GM19372 (cell line): ENCODE data around the gene ETFDH.
"Not testable (repeated sequence)": the region's sequence is repeated elsewhere in the genome, so short reads cannot be mapped to it uniquely, and the experiment has no call there.

ENCODE experiments used
- ATAC-seq: cut with Tn5 transposase; IDR thresholded peaks from one replicate; pipeline ENCODE4 v1.9.1; 2021; ENCODE audit warnings: mild to moderate bottlenecking, low read depth, moderate library complexity; ENCODE audit not compliant: unreplicated experiment

The ETFDH gene

GRCh38 chr4:158671915-158672806, at the start of gene ETFDH:
ETFDH (plus strand) TSS chr4:158672296; CDS start chr4:158672457, 161 bp downstream.
- ATAC-seq, result peak; percentile 77

GRCh38 chr4:158624889-158625478, 47.1 kb upstream of the ETFDH start:
- ATAC-seq, result peak; percentile 94

- no peak for ATAC-seq
These were observed 46.6 kb upstream of the ETFDH start for GRCh38 chr4:158625544-158625943.

GRCh38 chr4:158630893-158631292, 41.2 kb upstream of the ETFDH start:
- ATAC-seq, result no peak

- no peak for ATAC-seq
These were observed 35.5 kb upstream of the ETFDH start for GRCh38 chr4:158636619-158637018.

- ATAC-seq, result no peak
These were observed 27.7 kb upstream of the ETFDH start for GRCh38 chr4:158644356-158644755.

- no peak for ATAC-seq
These were observed 27.3 kb upstream of the ETFDH start for GRCh38 chr4:158644760-158645159.

- no peak for ATAC-seq
These were observed 22.9 kb upstream of the ETFDH start for GRCh38 chr4:158649111-158649680.

GRCh38 chr4:158652920-158653319, 19.2 kb upstream of the ETFDH start:
- no peak for ATAC-seq

- ATAC-seq, result no peak
These were observed 15.7 kb upstream of the ETFDH start for GRCh38 chr4:158656439-158656838.

- ATAC-seq, result no peak
These were observed 14.8 kb upstream of the ETFDH start for GRCh38 chr4:158657291-158657690.

GRCh38 chr4:158663255-158663654, 8.8 kb upstream of the ETFDH start:
- ATAC-seq, result not testable (repeated sequence)

GRCh38 chr4:158663707-158664625, 8.1 kb upstream of the ETFDH start:
- ATAC-seq, result not testable (repeated sequence)

- ATAC-seq, result no peak
These were observed 7.3 kb upstream of the ETFDH start for GRCh38 chr4:158664806-158665205.

- no peak for ATAC-seq
These were observed 5.2 kb upstream of the ETFDH start for GRCh38 chr4:158666892-158667291.

GRCh38 chr4:158667651-158668198, 4.4 kb upstream of the ETFDH start:
- no peak for ATAC-seq

- no peak for ATAC-seq
These were observed 2.8 kb upstream of the ETFDH start for GRCh38 chr4:158669310-158669709.

- ATAC-seq, result peak; percentile 13
These were observed 976 bp upstream of the ETFDH start for GRCh38 chr4:158670975-158671664.

- ATAC-seq, result peak; percentile 1
These were observed 506 bp upstream of the ETFDH start, which contains the start of gene C4orf46 for GRCh38 chr4:158671665-158671914. C4orf46 (minus strand) TSS chr4:158671887; CDS start chr4:158671801, 86 bp downstream.

- ATAC-seq, result no peak
These were observed 1.5 kb downstream of the ETFDH start for GRCh38 chr4:158673633-158674032.
